IMR-90 (cell line): ENCODE data around the gene PLAAT3. TPM values are rescaled to one million over a fixed set of nuclear protein-coding genes. Genes with fewer than 3 reads are reported as not detected.
A peak's percentile ranks its signal among the peaks of the same experiment; 100 is the strongest.

Experiments used
- ATAC-seq: fragments of 200-7000 bp; cut with Tn5 transposase; 2 replicates; pipeline ENCODE4 v1.9.1; 2020; ENCODE audit warnings: low read depth, mild to moderate bottlenecking, moderate library complexity
- BruUV-seq: library from RNA; stranded (reverse); fragments of 400-500 nt; replicated peaks from 2 replicates; lab custom pipeline; 2021; lab: Mats Ljungman, UMichigan
- CTCF ChIA-PET: fragments of 300-600 bp; formaldehyde crosslinking; extraction: SDS; loops from one replicate; lab custom pipeline; 2021; ENCODE audit warnings: antibody characterized with exemption; lab: Yijun Ruan, JAX
- POLR2A ChIA-PET: fragments of 300-600 bp; sonication (Branson Sonifier 250); formaldehyde crosslinking; loops from one replicate; lab custom pipeline; 2022; ENCODE audit warnings: antibody characterized with exemption; ENCODE audit not compliant: unreplicated experiment; lab: Charles Lee
- DNase-seq: peaks from one replicate; pipeline ENCODE4 v3.0.0; 2013
- H2AFZ ChIP-seq: replicated peaks from 2 replicates; pipeline ENCODE3; 2013; ENCODE audit warnings: low read length, mild to moderate bottlenecking; ENCODE audit not compliant: poor library complexity
- H2AK5ac ChIP-seq: 2 replicates; pipeline ENCODE4 v1.6.1; 2013; ENCODE audit warnings: low read depth, low read length, inconsistent platforms
- H2AK9ac ChIP-seq: replicated peaks from 2 replicates; pipeline ENCODE3; 2013; ENCODE audit warnings: mild to moderate bottlenecking, low read depth, low read length, moderate library complexity; ENCODE audit not compliant: poor library complexity
- H2BK120ac ChIP-seq: 2 replicates; pipeline ENCODE4 v1.6.1; 2013; ENCODE audit warnings: low read depth, low read length, inconsistent platforms
- H2BK15ac ChIP-seq: 3 replicates; pipeline ENCODE4 v1.6.1; 2013; ENCODE audit warnings: low read depth, low read length, inconsistent platforms
- H2BK20ac ChIP-seq: 2 replicates; pipeline ENCODE4 v1.6.1; 2013; ENCODE audit warnings: low read depth, mild to moderate bottlenecking, inconsistent platforms, low read length, moderate library complexity
- H2BK5ac ChIP-seq: 2 replicates; pipeline ENCODE4 v1.6.1; 2013; ENCODE audit warnings: mild to moderate bottlenecking, low read depth, low read length, inconsistent platforms; ENCODE audit not compliant: poor library complexity, severe bottlenecking
- H3K14ac ChIP-seq: replicated peaks from 2 replicates; pipeline ENCODE4 v1.6.1; 2013; ENCODE audit warnings: low read depth, low read length, inconsistent platforms
- H3K18ac ChIP-seq: 2 replicates; pipeline ENCODE4 v1.6.1; 2013; ENCODE audit warnings: low read depth, low read length, control low read depth
- H3K23ac ChIP-seq: 2 replicates; pipeline ENCODE4 v1.6.1; 2013; ENCODE audit warnings: low read depth, low read length, inconsistent platforms
- H3K27ac ChIP-seq: 2 replicates; pipeline ENCODE4 v1.5.1; 2013; ENCODE audit warnings: mild to moderate bottlenecking, control low read depth, low read length; ENCODE audit not compliant: insufficient read depth
- H3K27me3 ChIP-seq: 2 replicates; pipeline ENCODE4 v1.6.1; 2013; ENCODE audit warnings: low read length; ENCODE audit not compliant: control insufficient read depth, insufficient read depth
- H3K36me3 ChIP-seq: 2 replicates; pipeline ENCODE4 v1.6.1; 2013; ENCODE audit warnings: low read length, mixed read lengths; ENCODE audit not compliant: control insufficient read depth, insufficient read depth
- H3K4ac ChIP-seq: 2 replicates; pipeline ENCODE4 v1.6.1; 2013; ENCODE audit warnings: low read depth, low read length, inconsistent platforms
- H3K4me1 ChIP-seq: 2 replicates; pipeline ENCODE4 v1.6.1; 2013; ENCODE audit warnings: low read length, mixed read lengths; ENCODE audit not compliant: control insufficient read depth, insufficient read depth
- H3K4me2 ChIP-seq: 2 replicates; pipeline ENCODE4 v1.6.1; 2013; ENCODE audit warnings: low read depth, mild to moderate bottlenecking, control low read depth, low read length, moderate library complexity
- H3K4me3 ChIP-seq: 2 replicates; pipeline ENCODE4 v1.5.1; 2013; ENCODE audit warnings: low read depth, mild to moderate bottlenecking, control low read depth, low read length, moderate library complexity; ENCODE audit not compliant: insufficient read depth
- H3K56ac ChIP-seq: 2 replicates; pipeline ENCODE4 v1.6.1; 2013; ENCODE audit warnings: low read length, inconsistent platforms; ENCODE audit not compliant: insufficient read depth; ENCODE audit errors: extremely low read depth
- H3K79me1 ChIP-seq, 2 experiments: 2 replicates each; pipeline ENCODE4 v1.6.1; 2013; ENCODE audit warnings: low read length in 2 of 2, inconsistent platforms in 1 of 2, low read depth in 1 of 2
- H3K9ac ChIP-seq: 2 replicates; pipeline ENCODE4 v1.6.1; 2013; ENCODE audit warnings: low read depth, low read length, control low read depth
- H3K9me1 ChIP-seq: 2 replicates; pipeline ENCODE4 v1.6.1; 2013; ENCODE audit warnings: low read length, inconsistent platforms; ENCODE audit not compliant: insufficient read depth
- H3K9me3 ChIP-seq: 2 replicates; pipeline ENCODE4 v1.6.1; 2013; ENCODE audit warnings: low read length; ENCODE audit not compliant: control insufficient read depth, insufficient read depth
- H4K20me1 ChIP-seq: 2 replicates; pipeline ENCODE4 v1.6.1; 2013; ENCODE audit warnings: low read length, inconsistent platforms; ENCODE audit not compliant: insufficient read depth
- H4K5ac ChIP-seq: 2 replicates; pipeline ENCODE4 v1.6.1; 2013; ENCODE audit warnings: mild to moderate bottlenecking, low read depth, low read length, control low read depth
- H4K8ac ChIP-seq, 2 experiments: 2 replicates each; pipeline ENCODE4 v1.6.1; 2013; ENCODE audit warnings: low read depth in 2 of 2, low read length in 2 of 2, control low read depth in 1 of 2, inconsistent platforms in 1 of 2
- H4K91ac ChIP-seq: 2 replicates; pipeline ENCODE4 v1.6.1; 2013; ENCODE audit warnings: low read depth, low read length, inconsistent platforms; ENCODE audit not compliant: insufficient read depth
- MXI1 ChIP-seq: IDR thresholded peaks from 2 replicates; pipeline ENCODE4 v1.6.1; 2012; ENCODE audit warnings: low read depth, mild to moderate bottlenecking, low read length, moderate library complexity, borderline replicate concordance
- NFE2L2 ChIP-seq: fragments of 150-350 bp; IDR thresholded peaks from 2 replicates; pipeline ENCODE4 v1.6.1; 2016; ENCODE audit warnings: low read depth, mild to moderate bottlenecking, low read length
- USF2 ChIP-seq: fragments of 150-350 bp; IDR thresholded peaks from 2 replicates; pipeline ENCODE4 v1.6.1; 2017; ENCODE audit warnings: mild to moderate bottlenecking, antibody characterized with exemption, low read length, low read depth
- WGBS, 2 experiments: methylation state at CpG; one replicate each; pipeline versions ENCODE4 v1.1.5 to v1.1.7; 2013; ENCODE audit warnings: missing lambda C conversion rate in 2 of 2; ENCODE audit not compliant: insufficient read length in 1 of 2; ENCODE audit errors: extremely low coverage in 2 of 2; 5-methylcytosine and 5-hydroxymethylcytosine counted together
- dilution Hi-C: fragments of 300-500 bp; cut with HindIII; formaldehyde crosslinking; loops from one replicate; pipeline ENCODE4 v1.14.3; 2018; ENCODE audit warnings: low sequenced_read_pairs; ENCODE audit not compliant: unreplicated experiment
- in situ Hi-C: fragments of 300-500 bp; cut with MboI; formaldehyde crosslinking; loops from 3 replicates; pipeline ENCODE4 v1.14.3; 2019; ENCODE audit warnings: low sequenced_read_pairs, inconsistent platforms, mixed read lengths
- intact Hi-C: fragments of 100-400 bp; cut with micrococcal nuclease; formaldehyde crosslinking; loops from 2 replicates; pipeline ENCODE4 v1.10.0; 2022
- polyA plus RNA-seq, 3 experiments: library from polyadenylated mRNA; depleted of rRNA; stranded (reverse); fragments of >200 nt; gene quantifications; 2 replicates each; pipeline ENCODE4 v1.2.3, GENCODE V29; 2012; ENCODE audit warnings: low replicate concordance in 1 of 3
- total RNA-seq: library from RNA; depleted of rRNA; stranded (reverse); fragments of >200 nt; gene quantifications from 2 replicates; pipeline ENCODE4 v1.2.3, GENCODE V29; 2012

Gene PLAAT3
- total and polyA plus RNA-seq, 2 of the 4 experiments (the other 2 are of a cell fraction), result 3.2 to 3.9 TPM

GRCh38 chr11:63613517-63614135 is 607 bp downstream of the PLAAT3 start:
- ChIA-PET POLR2A (no interaction called here), CTCF (no interaction called here)
- peak overlapping the region; percentile 71 for H2AK9ac ChIP-seq
- intact Hi-C loops, result no loop called here
- peak overlapping the region; percentile 61 for H3K4me3 ChIP-seq
- in situ Hi-C loops, result no loop called here
- no peak overlapping the region for H3K18ac ChIP-seq
- H3K27ac ChIP-seq, result no peak overlapping the region
- peaks cover 6% of the 10 kb centered on the region; the same call in 1 of the 2 replicates for H3K4me1 ChIP-seq
- no peak overlapping the region for H3K56ac ChIP-seq
- H2BK20ac ChIP-seq, result no peak overlapping the region
- no peaks in the 10 kb centered on the region for H3K9me3 ChIP-seq
- no peaks in the 10 kb centered on the region for H3K79me1 ChIP-seq
- H2AK5ac ChIP-seq, result no peak overlapping the region
- no TSS peak for BruUV-seq
- H3K4me2 ChIP-seq, result peak overlapping the region; percentile 80
- H2BK120ac ChIP-seq, result no peak overlapping the region
- H3K14ac ChIP-seq, result no peak overlapping the region; the same call in 1 of the 2 replicates
- no peaks in the 10 kb centered on the region for H3K36me3 ChIP-seq
- ATAC-seq (peak; percentile 25), DNase-seq (no peak)
- H4K5ac ChIP-seq, result no peak overlapping the region
- H2BK5ac ChIP-seq, result no peak overlapping the region
- no peak overlapping the region for H2BK15ac ChIP-seq
- peak overlapping the region; percentile 25; the same call in 1 of the 2 replicates for H3K9ac ChIP-seq
- H3K4ac ChIP-seq, result no peak overlapping the region
- peak overlapping the region; percentile 91 for H2AFZ ChIP-seq
- dilution Hi-C loops, result no loop called here
- no peak overlapping the region for H4K91ac ChIP-seq
- H3K23ac ChIP-seq, result no peak overlapping the region
- peak overlapping the region in 1 of 2 experiments; percentile 39; a peak in 1 of 4 replicates for H4K8ac ChIP-seq
- 4% methylated on average over 21 of the region's 45 CpGs; no CpG with 5 or more reads in 1 of the 2 experiments for WGBS, 2 experiments
- 0 out of 2 replicates have a peak, but pooled peaks cover 2% of the 10 kb centered on the region for H3K27me3 ChIP-seq
- no peaks in the 10 kb centered on the region for H4K20me1 ChIP-seq
- no peaks in the 10 kb centered on the region for H3K9me1 ChIP-seq
- TF ChIP-seq MXI1 (no peak), USF2 (peak; percentile 36; the same call in 1 of the 2 replicates), NFE2L2 (no peak)
